Parathyroid adenoma (tissue), 2 donors: ENCODE measurements around the gene FAM117B.

Experiments used
- H2AFZ ChIP-seq: fragments of 300-600 bp; sonication (generic); one replicate; pipeline ENCODE4 v1.7.0; 2017; ENCODE audit warnings: antibody characterized with exemption, mild to moderate bottlenecking
- H3K27ac ChIP-seq: fragments of 300-600 bp; sonication (generic); one replicate; pipeline ENCODE4 v1.7.0; 2017
- H3K27me3 ChIP-seq: fragments of 300-600 bp; sonication (generic); one replicate; pipeline ENCODE4 v1.7.0; 2017; ENCODE audit warnings: low read length; ENCODE audit not compliant: control insufficient read depth, insufficient read depth
- H3K36me3 ChIP-seq: fragments of 300-600 bp; sonication (generic); one replicate; pipeline ENCODE4 v1.7.0; 2017; ENCODE audit warnings: low read length; ENCODE audit not compliant: control insufficient read depth, insufficient read depth
- H3K4me1 ChIP-seq: fragments of 300-600 bp; sonication (generic); one replicate; pipeline ENCODE4 v1.7.0; 2017; ENCODE audit warnings: control low read depth
- H3K4me2 ChIP-seq: fragments of 300-600 bp; sonication (generic); one replicate; pipeline ENCODE4 v1.7.0; 2017; ENCODE audit warnings: low read length
- H3K4me3 ChIP-seq: fragments of 300-600 bp; sonication (generic); one replicate; pipeline ENCODE4 v1.7.0; 2017; ENCODE audit warnings: low read depth, low read length
- H3K79me2 ChIP-seq: fragments of 300-600 bp; sonication (generic); one replicate; pipeline ENCODE4 v1.7.0; 2017; ENCODE audit warnings: control low read depth
- H3K9ac ChIP-seq: fragments of 300-600 bp; sonication (generic); one replicate; pipeline ENCODE4 v1.7.0; 2017; ENCODE audit warnings: mild to moderate bottlenecking
- H3K9me3 ChIP-seq: fragments of 300-600 bp; sonication (generic); one replicate; pipeline ENCODE4 v1.7.0; 2017; ENCODE audit warnings: low read length; ENCODE audit not compliant: control insufficient read depth
- CTCF ChIP-seq: fragments of 300-600 bp; sonication (generic); IDR thresholded peaks from one replicate; pipeline ENCODE4 v1.7.0; 2017; ENCODE audit warnings: antibody characterized with exemption, mild to moderate bottlenecking
- donor health status: primary hyperparathyroidism.

The FAM117B gene

DNA sequence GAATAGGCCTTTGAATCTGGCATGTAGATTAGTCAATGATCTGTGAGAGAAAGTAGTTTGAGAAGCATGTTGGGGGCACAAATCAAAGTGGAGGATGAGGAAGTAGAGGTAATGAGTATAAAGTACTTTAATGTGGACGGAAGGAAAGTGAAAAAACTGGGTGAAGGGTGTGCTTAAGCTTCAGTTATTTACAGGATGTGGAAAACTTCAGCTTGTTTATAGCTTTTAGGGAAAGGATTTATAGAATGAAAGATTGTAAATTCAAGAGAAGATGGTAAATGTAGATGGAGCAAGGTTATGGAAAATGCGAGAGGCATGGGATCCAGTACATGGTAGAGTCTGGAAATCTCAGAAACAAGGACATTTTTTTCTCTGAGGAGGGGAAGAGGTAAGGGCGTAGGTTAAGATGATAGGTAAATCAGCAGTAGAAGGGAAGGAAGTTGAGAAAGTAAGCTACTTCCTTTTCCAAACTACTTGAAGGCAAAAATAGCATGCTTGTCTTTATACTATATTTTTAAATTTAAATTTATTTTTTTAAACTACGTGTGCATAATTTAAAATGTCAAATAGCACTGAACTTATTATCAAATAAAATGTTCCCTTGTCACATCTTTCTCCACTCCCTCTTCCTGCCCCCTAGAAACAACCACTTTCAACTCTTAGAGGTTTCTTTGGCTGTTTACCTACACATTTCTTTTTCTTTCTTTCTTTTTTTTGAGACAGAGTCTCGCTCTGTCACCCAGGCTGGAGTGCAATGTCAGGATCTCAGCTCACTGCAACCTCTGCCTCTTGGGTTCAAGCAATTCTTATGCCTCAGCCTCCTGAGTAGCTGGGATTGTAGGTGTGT, 8.5 kb downstream of the FAM117B start:
- Histone ChIP-seq H3K4me3 (no peak overlapping the region), H3K4me2 (no peak overlapping the region), H3K79me2 (peaks cover 30% of the 10 kb centered on the region), H3K9ac (no peak overlapping the region), H3K4me1 (peaks cover 10% of the 10 kb centered on the region), H3K36me3 (no peaks in the 10 kb centered on the region), H2AFZ (peak overlapping the region; percentile 34), H3K27me3 (no peaks in the 10 kb centered on the region), H3K27ac (peak overlapping the region; percentile 34), H3K9me3 (no peaks in the 10 kb centered on the region)
- TF ChIP-seq CTCF = no peak

DNA sequence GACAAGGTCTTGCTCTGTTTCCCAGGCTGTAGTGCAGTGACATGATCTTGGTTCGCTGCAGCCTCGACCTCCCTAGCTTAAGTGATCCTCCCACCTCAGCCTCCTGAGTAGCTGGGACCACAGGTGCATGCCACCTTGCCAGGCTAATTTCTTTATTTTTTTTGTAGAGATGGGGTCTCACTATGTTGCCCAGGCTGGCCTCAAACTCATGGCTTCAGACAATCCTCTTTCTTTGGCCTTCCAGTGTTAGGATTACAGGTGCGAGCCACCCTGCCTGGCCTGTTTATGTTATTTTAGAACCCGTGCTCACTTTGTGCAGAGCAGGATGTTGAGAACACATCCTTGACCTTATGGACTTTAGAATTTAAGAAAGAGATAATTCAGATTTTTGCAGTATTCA, 17.4 kb downstream of the FAM117B start:
- Histone ChIP-seq H3K9ac (no peak overlapping the region), H3K4me3 (no peak overlapping the region), H3K27ac (no peak overlapping the region), H3K36me3 (no peaks in the 10 kb centered on the region), H3K27me3 (no peaks in the 10 kb centered on the region), H3K79me2 (peaks cover 33% of the 10 kb centered on the region), H3K9me3 (no peaks in the 10 kb centered on the region), H3K4me2 (no peak overlapping the region), H2AFZ (no peak overlapping the region), H3K4me1 (peaks cover 2% of the 10 kb centered on the region)
- TF ChIP-seq CTCF = no peak

GRCh38 chr2:202653890-202654289, 19.1 kb downstream of the FAM117B start:
- no peak overlapping the region for H3K9ac ChIP-seq
- TF ChIP-seq CTCF = no peak
- H3K27ac ChIP-seq = no peak overlapping the region
- H3K9me3 ChIP-seq = no peaks in the 10 kb centered on the region
- no peak overlapping the region for H3K4me2 ChIP-seq
- no peak overlapping the region for H2AFZ ChIP-seq
- H3K79me2 ChIP-seq = peaks cover 39% of the 10 kb centered on the region
- H3K4me3 ChIP-seq = no peak overlapping the region
- no peaks in the 10 kb centered on the region for H3K27me3 ChIP-seq
- H3K36me3 ChIP-seq = no peaks in the 10 kb centered on the region
- H3K4me1 ChIP-seq = peaks cover 2% of the 10 kb centered on the region

- no peaks in the 10 kb centered on the region for H3K36me3 ChIP-seq
- H3K27me3 ChIP-seq = no peaks in the 10 kb centered on the region
- H3K9ac ChIP-seq = no peak overlapping the region
- no peak overlapping the region for H3K4me3 ChIP-seq
- H3K27ac ChIP-seq = no peak overlapping the region
- no peak overlapping the region for H2AFZ ChIP-seq
- no peak for TF ChIP-seq CTCF
- H3K4me2 ChIP-seq = no peak overlapping the region
- H3K9me3 ChIP-seq = no peaks in the 10 kb centered on the region
- peaks cover 2% of the 10 kb centered on the region for H3K4me1 ChIP-seq
- H3K79me2 ChIP-seq = peaks cover 36% of the 10 kb centered on the region
These were observed 23.1 kb downstream of the FAM117B start for GRCh38 chr2:202657876-202658275.

GRCh38 chr2:202660796-202661195, 26.0 kb downstream of the FAM117B start:
- H3K4me3 ChIP-seq = no peak overlapping the region
- no peak overlapping the region for H3K27ac ChIP-seq
- H3K27me3 ChIP-seq = no peaks in the 10 kb centered on the region
- H3K36me3 ChIP-seq = no peaks in the 10 kb centered on the region
- H3K79me2 ChIP-seq = peaks cover 49% of the 10 kb centered on the region
- no peak for TF ChIP-seq CTCF
- no peak overlapping the region for H3K4me2 ChIP-seq
- no peaks in the 10 kb centered on the region for H3K9me3 ChIP-seq
- no peak overlapping the region for H2AFZ ChIP-seq
- peaks cover 2% of the 10 kb centered on the region for H3K4me1 ChIP-seq
- H3K9ac ChIP-seq = no peak overlapping the region
